K562 (cell line): Measurements from ENCODE around the gene TRNP1. TPM values are rescaled to one million over a fixed set of nuclear protein-coding genes. Genes with fewer than 3 reads are reported as not detected.
A peak's percentile ranks its signal among the peaks of the same experiment; 100 is the strongest.

Experiments used
- C11orf30 ChIP-seq: fragments of 450-650 bp; IDR thresholded peaks from 2 replicates; pipeline ENCODE4 v1.6.1; 2016; ENCODE audit warnings: low read depth, mild to moderate bottlenecking
- CHD4 ChIP-seq: fragments of 200-600 bp; sonication (generic); IDR thresholded peaks from 3 replicates; pipeline ENCODE4 v1.6.1; 2012; ENCODE audit warnings: low read depth, mild to moderate bottlenecking, mixed read lengths, low read length, inconsistent platforms; ENCODE audit not compliant: insufficient read depth, insufficient replicate concordance, poor library complexity, severe bottlenecking
- GTF2A2 ChIP-seq: IDR thresholded peaks from 2 replicates; pipeline ENCODE4 v1.6.1; 2016; ENCODE audit warnings: mild to moderate bottlenecking, missing genetic modification characterization, missing compliant biosample characterization
- IRF1 ChIP-seq: sonication (generic); formaldehyde crosslinking; IDR thresholded peaks from 2 replicates; pipeline ENCODE4 v1.8.0; 2022; ENCODE audit warnings: missing genetic modification reagents, mild to moderate bottlenecking, borderline replicate concordance
- IRF2 ChIP-seq: sonication (generic); formaldehyde crosslinking; IDR thresholded peaks from 2 replicates; pipeline ENCODE4 v1.8.1; 2022; ENCODE audit warnings: mild to moderate bottlenecking, missing genetic modification reagents
- KAT7 ChIP-seq: sonication (generic); formaldehyde crosslinking; IDR thresholded peaks from 2 replicates; pipeline ENCODE4 v1.8.0; 2022; ENCODE audit warnings: missing genetic modification reagents, mild to moderate bottlenecking, borderline replicate concordance
- RNF2 ChIP-seq: sonication (generic); IDR thresholded peaks from 2 replicates; pipeline ENCODE4 v1.6.1; 2016
- SMAD2 ChIP-seq: fragments of 150-350 bp; IDR thresholded peaks from 2 replicates; pipeline ENCODE4 v1.6.1; 2014; ENCODE audit warnings: low read depth, mild to moderate bottlenecking, low read length
- SMARCC2 ChIP-seq: fragments of 450-650 bp; IDR thresholded peaks from 2 replicates; pipeline ENCODE4 v1.6.1; 2017; ENCODE audit warnings: antibody characterized with exemption, moderate library complexity, mild to moderate bottlenecking, low read depth
- SREBF2 ChIP-seq: sonication (generic); formaldehyde crosslinking; IDR thresholded peaks from 2 replicates; pipeline ENCODE4 v1.4.0; 2020; ENCODE audit warnings: mild to moderate bottlenecking, missing genetic modification reagents
- TAF7 ChIP-seq: fragments of 450-650 bp; IDR thresholded peaks from 2 replicates; pipeline ENCODE4 v1.6.1; 2016; ENCODE audit warnings: missing genetic modification characterization, missing compliant biosample characterization
- TAF9B ChIP-seq: fragments of 450-650 bp; IDR thresholded peaks from 2 replicates; pipeline ENCODE4 v1.6.1; 2018; ENCODE audit warnings: mild to moderate bottlenecking; ENCODE audit not compliant: partially characterized antibody
- TCF15 ChIP-seq: fragments of 250-450 bp; sonication (Bioruptor Pico); IDR thresholded peaks from 2 replicates; pipeline ENCODE4 v1.8.0; 2022; ENCODE audit warnings: moderate library complexity, mild to moderate bottlenecking, inconsistent platforms
- TRIM25 ChIP-seq: fragments of 450-650 bp; IDR thresholded peaks from 2 replicates; pipeline ENCODE4 v1.7.0; 2016; ENCODE audit warnings: borderline replicate concordance
- U2AF1 ChIP-seq: fragments of 200-400 bp; formaldehyde crosslinking; optimal IDR thresholded peaks from 2 replicates; pipeline ENCODE3; 2017; ENCODE audit warnings: mild to moderate bottlenecking, low read depth, low read length, moderate library complexity
- UBTF ChIP-seq, 2 experiments: IDR thresholded peaks; 2 replicates each; pipeline ENCODE4 v1.6.1; 2012; ENCODE audit warnings: improper control_type of control experiment in 2 of 2, low read depth in 2 of 2, low read length in 2 of 2, borderline replicate concordance in 1 of 2
- ZC3H11A ChIP-seq: IDR thresholded peaks from 2 replicates; pipeline ENCODE4 v1.6.1; 2012; ENCODE audit warnings: low read depth, low read length, improper control_type of control experiment
- ZNF518B ChIP-seq: fragments of 250-450 bp; sonication (Bioruptor Pico); IDR thresholded peaks from 2 replicates; pipeline ENCODE4 v1.5.0; 2021; ENCODE audit warnings: mild to moderate bottlenecking, moderate library complexity
- ZNF583 ChIP-seq: fragments of 250-450 bp; sonication (Bioruptor Pico); IDR thresholded peaks from 2 replicates; pipeline ENCODE4 v1.4.0; 2020
- ZSCAN29 ChIP-seq: fragments of 450-650 bp; IDR thresholded peaks from 2 replicates; pipeline ENCODE4 v1.6.1; 2017
- ZSCAN32 ChIP-seq: fragments of 450-650 bp; formaldehyde crosslinking; IDR thresholded peaks from 2 replicates; pipeline ENCODE4 v1.4.0; 2020; ENCODE audit warnings: mild to moderate bottlenecking, moderate library complexity
- polyA plus RNA-seq, 8 experiments: library from polyadenylated mRNA; depleted of rRNA in 4 of 8; stranded (reverse) in 5 of 8; unstranded in 3 of 8; fragments of >200 nt; fragmentation: Nextera tagmentation in 2 of 8; fragmentation: Illumina TruSeq in 1 of 8; extraction: Ambion mirVana in 2 of 8; extraction: Trizol in 1 of 8; gene quantifications; 2 replicates each; pipeline versions ENCODE4 v1.2.1 to v1.2.3, GENCODE V29; 2011 to 2014; ENCODE audit warnings: inconsistent platforms in 1 of 8, missing spikeins in 1 of 8
- total RNA-seq, 7 experiments: library from RNA; depleted of rRNA in 6 of 7; stranded (reverse); fragments of >200 nt in 6 of 7; fragmentation: Illumina TruSeq in 2 of 7; extraction: Trizol in 2 of 7; gene quantifications; 2 replicates each; pipeline versions ENCODE4 v1.2.1 to v1.2.3, GENCODE V29; 2011 to 2021; ENCODE audit warnings: low replicate concordance in 1 of 7

The TRNP1 gene
- total and polyA plus RNA-seq, 9 of the 15 experiments (the other 6 are each of a cell fraction or from before 2014, with no cell fraction given): 0.03 to 1.3 (median 0.95) TPM

GRCh38 chr1:27029517-27029916 is 36.0 kb downstream of the TRNP1 start (continued):
- no peak for TF ChIP-seq UBTF (IDR thresholded peaks at IDR 0.05; ENCODE audit: borderline replicate concordance in 1 of 2, low read depth in 2 of 2, low read length in 2 of 2)
- TF ChIP-seq KAT7 (CRISPR knock-in tag): no peak
- no peak for TF ChIP-seq TAF9B
- no peak for TF ChIP-seq ZSCAN32 (CRISPR knock-in tag)
- no peak for TF ChIP-seq TRIM25
- no peak for TF ChIP-seq SMAD2
- no peak for TF ChIP-seq SREBF2 (CRISPR knock-in tag)
- no peak for TF ChIP-seq ZSCAN29
- no peak for TF ChIP-seq U2AF1
- TF ChIP-seq IRF1: no peak
- TF ChIP-seq ZNF583 (CRISPR knock-in tag): no peak
- no peak for TF ChIP-seq GTF2A2 (tag)
- TF ChIP-seq ZC3H11A: no peak
- peak; percentile 72 for TF ChIP-seq CHD4
- no peak for TF ChIP-seq TCF15
- TF ChIP-seq ZNF518B: no peak
- TF ChIP-seq SMARCC2: no peak
- TF ChIP-seq TAF7 (tag): no peak
- TF ChIP-seq IRF2 (CRISPR knock-in tag): 0 out of 2 replicates have a peak, but pooled peaks have one; percentile 62
- TF ChIP-seq RNF2: no peak
- TF ChIP-seq C11orf30: no peak
